ENCODE data around the gene MACROD2. TPM values are rescaled to one million over a fixed set of nuclear protein-coding genes. Genes with fewer than 3 reads are reported as not detected.
A peak's percentile ranks its signal among the peaks of the same experiment; 100 is the strongest.

MACROD2 gene
- total and polyA plus RNA-seq, 2 of the 4 experiments (the other 2 are of a cell fraction), result not detected

DNA sequence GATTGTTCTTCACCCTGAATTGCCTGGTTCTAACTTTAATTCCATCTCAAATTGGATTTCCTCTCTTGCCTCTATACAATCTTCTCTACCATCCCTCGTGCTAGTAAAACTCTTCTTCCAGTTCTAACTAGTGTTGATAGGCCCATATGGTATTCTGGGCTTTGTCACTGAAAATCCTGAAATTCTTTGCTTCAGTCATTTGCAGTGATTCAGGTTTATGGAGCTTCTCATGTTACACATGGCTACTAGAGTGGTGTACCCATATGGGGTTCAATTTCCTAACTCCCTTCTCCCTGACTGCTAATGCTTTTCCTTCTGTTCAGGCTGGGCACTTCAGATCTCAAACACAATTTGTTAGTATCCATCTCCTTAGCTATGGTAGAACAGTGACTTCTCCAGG, 1621.3 kb downstream of the MACROD2 start:
- ATAC-seq (ENCODE audit: low read depth) (no peak), DNase-seq (peak; percentile 28)
- Histone ChIP-seq H2AK5ac (ENCODE audit: low read depth, low read length) (no peak overlapping the region), H3K4me3 (ENCODE audit: insufficient read depth, low read depth, low read length) (no peak overlapping the region), H3K56ac (ENCODE audit: extremely low read depth, insufficient read depth, low read length) (no peak overlapping the region), H3K4me1 (ENCODE audit: control insufficient read depth, insufficient read depth, low read length) (no peaks in the 10 kb centered on the region; the same call in 1 of the 2 replicates), H3K36me3 (ENCODE audit: control insufficient read depth, insufficient read depth, low read length) (no peaks in the 10 kb centered on the region), H3K4me2 (ENCODE audit: low read depth, low read length) (no peak overlapping the region), H3K9me3 (ENCODE audit: control insufficient read depth, insufficient read depth, low read length) (no peaks in the 10 kb centered on the region), H2BK20ac (ENCODE audit: low read depth, low read length) (no peak overlapping the region), H3K9me1 (ENCODE audit: insufficient read depth, low read length) (no peaks in the 10 kb centered on the region), H2AFZ (replicated peaks; ENCODE audit: low read length, poor library complexity) (no peak overlapping the region), H4K8ac (ENCODE audit: low read depth in 2 of 2, low read length in 2 of 2) (no peak overlapping the region), H4K91ac (ENCODE audit: insufficient read depth, low read depth, low read length) (no peak overlapping the region), H3K27me3 (ENCODE audit: control insufficient read depth, insufficient read depth, low read length) (no peaks in the 10 kb centered on the region; the same call in 1 of the 2 replicates), H4K20me1 (ENCODE audit: insufficient read depth, low read length) (no peaks in the 10 kb centered on the region), H2BK15ac (ENCODE audit: low read depth, low read length) (no peak overlapping the region), H2AK9ac (replicated peaks; ENCODE audit: low read depth, low read length, poor library complexity) (no peak overlapping the region), H4K5ac (ENCODE audit: low read depth, low read length) (no peak overlapping the region), H3K4ac (ENCODE audit: low read depth, low read length) (no peak overlapping the region), H2BK120ac (ENCODE audit: low read depth, low read length) (no peak overlapping the region), H3K27ac (ENCODE audit: insufficient read depth, low read length) (no peak overlapping the region), H3K23ac (ENCODE audit: low read depth, low read length) (no peak overlapping the region), H3K14ac (replicated peaks; ENCODE audit: low read depth, low read length) (no peak overlapping the region), H2BK5ac (ENCODE audit: low read depth, low read length, poor library complexity, severe bottlenecking) (peak overlapping the region; percentile 41), H3K79me1 (ENCODE audit: low read depth in 1 of 2, low read length in 2 of 2) (no peaks in the 10 kb centered on the region), H3K9ac (ENCODE audit: low read depth, low read length) (no peak overlapping the region), H3K18ac (ENCODE audit: low read depth, low read length) (peak overlapping the region; percentile 50; the same call in 1 of the 2 replicates)
- ChIA-PET POLR2A (ENCODE audit: unreplicated experiment) (no interaction called here), CTCF (no interaction called here)
- dilution Hi-C loops (cut with HindIII; ENCODE audit: low sequenced_read_pairs, unreplicated experiment) (no loop called here), intact Hi-C loops (cut with micrococcal nuclease) (no loop called here), in situ Hi-C loops (cut with MboI; ENCODE audit: low sequenced_read_pairs) (no loop called here)
- WGBS, 2 experiments (ENCODE audit: extremely low coverage in 2 of 2, insufficient read length in 1 of 2), result no CpG with 5 or more reads among the region's 1 CpG
- no TSS peak for BruUV-seq (replicated peaks)
- TF ChIP-seq FOS (IDR thresholded peaks at IDR 0.05; ENCODE audit: low read depth, low read length), result no peak
- no peak for TF ChIP-seq SMC3 (IDR thresholded peaks at IDR 0.05; ENCODE audit: low read depth, low read length)
- no peak for TF ChIP-seq MXI1 (IDR thresholded peaks at IDR 0.05; ENCODE audit: borderline replicate concordance, low read depth, low read length)
- TF ChIP-seq RFX5 (IDR thresholded peaks at IDR 0.05; ENCODE audit: low read depth, low read length), result no peak
- no peak for TF ChIP-seq MAFK (IDR thresholded peaks at IDR 0.05; ENCODE audit: low read depth, low read length)
- no peak for TF ChIP-seq CEBPB (IDR thresholded peaks at IDR 0.05; ENCODE audit: low read depth, low read length)
- no peak for TF ChIP-seq NFE2L2 (IDR thresholded peaks at IDR 0.05; ENCODE audit: low read depth, low read length)
- TF ChIP-seq CHD1 (IDR thresholded peaks at IDR 0.05; ENCODE audit: low read depth, low read length), result no peak
- TF ChIP-seq, protein P1, sequence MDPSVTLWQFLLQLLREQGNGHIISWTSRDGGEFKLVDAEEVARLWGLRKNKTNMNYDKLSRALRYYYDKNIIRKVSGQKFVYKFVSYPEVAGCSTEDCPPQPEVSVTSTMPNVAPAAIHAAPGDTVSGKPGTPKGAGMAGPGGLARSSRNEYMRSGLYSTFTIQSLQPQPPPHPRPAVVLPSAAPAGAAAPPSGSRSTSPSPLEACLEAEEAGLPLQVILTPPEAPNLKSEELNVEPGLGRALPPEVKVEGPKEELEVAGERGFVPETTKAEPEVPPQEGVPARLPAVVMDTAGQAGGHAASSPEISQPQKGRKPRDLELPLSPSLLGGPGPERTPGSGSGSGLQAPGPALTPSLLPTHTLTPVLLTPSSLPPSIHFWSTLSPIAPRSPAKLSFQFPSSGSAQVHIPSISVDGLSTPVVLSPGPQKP (IDR thresholded peaks at IDR 0.05; ENCODE audit: borderline replicate concordance, low read depth, low read length), result no peak
- TF ChIP-seq, protein P2, sequence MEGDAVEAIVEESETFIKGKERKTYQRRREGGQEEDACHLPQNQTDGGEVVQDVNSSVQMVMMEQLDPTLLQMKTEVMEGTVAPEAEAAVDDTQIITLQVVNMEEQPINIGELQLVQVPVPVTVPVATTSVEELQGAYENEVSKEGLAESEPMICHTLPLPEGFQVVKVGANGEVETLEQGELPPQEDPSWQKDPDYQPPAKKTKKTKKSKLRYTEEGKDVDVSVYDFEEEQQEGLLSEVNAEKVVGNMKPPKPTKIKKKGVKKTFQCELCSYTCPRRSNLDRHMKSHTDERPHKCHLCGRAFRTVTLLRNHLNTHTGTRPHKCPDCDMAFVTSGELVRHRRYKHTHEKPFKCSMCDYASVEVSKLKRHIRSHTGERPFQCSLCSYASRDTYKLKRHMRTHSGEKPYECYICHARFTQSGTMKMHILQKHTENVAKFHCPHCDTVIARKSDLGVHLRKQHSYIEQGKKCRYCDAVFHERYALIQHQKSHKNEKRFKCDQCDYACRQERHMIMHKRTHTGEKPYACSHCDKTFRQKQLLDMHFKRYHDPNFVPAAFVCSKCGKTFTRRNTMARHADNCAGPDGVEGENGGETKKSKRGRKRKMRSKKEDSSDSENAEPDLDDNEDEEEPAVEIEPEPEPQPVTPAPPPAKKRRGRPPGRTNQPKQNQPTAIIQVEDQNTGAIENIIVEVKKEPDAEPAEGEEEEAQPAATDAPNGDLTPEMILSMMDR (conservative IDR thresholded peaks at IDR 0.05; ENCODE audit: low read depth, low read length), result no peak
- no peak for TF ChIP-seq BHLHE40 (IDR thresholded peaks at IDR 0.05; ENCODE audit: low read depth, low read length)
- TF ChIP-seq RCOR1 (IDR thresholded peaks at IDR 0.05; ENCODE audit: insufficient replicate concordance, low read length), result no peak

Data from IMR-90 (cell line).